ENCODE data around the gene CNOT4. TPM values are rescaled to one million over a fixed set of nuclear protein-coding genes. Genes with fewer than 3 reads are reported as not detected.

CNOT4 gene
- total and polyA plus RNA-seq, 2 of the 8 experiments (the other 6 are each of a cell fraction or from before 2014, with no cell fraction given): 10.9 to 25.8 TPM

- H3K36me3 ChIP-seq (ENCODE audit: control insufficient read depth in 2 of 4, insufficient read depth in 4 of 4, low read length in 3 of 4): no peaks in the 10 kb centered on the region; a peak in 1 of 8 replicates
- ChIA-PET CTCF (ENCODE audit: partially characterized antibody) (interaction anchor here (0.9 kb wide), 1 partner anchor 13 kb away, joined by 3 read pairs; no protein-coding TSS in a partner anchor), POLR2A (ENCODE audit: partially characterized antibody) (no interaction called here)
- no peak overlapping the region for H3K4me2 ChIP-seq (ENCODE audit: insufficient read depth in 1 of 2, low read depth in 2 of 2, low read length in 2 of 2)
- H3K27ac ChIP-seq (ENCODE audit: low read depth, low read length): no peak overlapping the region
- H3K14ac ChIP-seq (ENCODE audit: insufficient read length): no peak overlapping the region
- no peaks in the 10 kb centered on the region for H3K79me2 ChIP-seq (ENCODE audit: control insufficient read depth in 1 of 2, insufficient read depth in 2 of 2, low read length in 2 of 2)
- no peak overlapping the region for H2BK120ac ChIP-seq (replicated peaks; ENCODE audit: low read depth, low read length)
- H4K20me1 ChIP-seq (replicated peaks in 1 of 2; ENCODE audit: control insufficient read depth in 1 of 2, insufficient read depth in 2 of 2, low read length in 2 of 2): no peaks in the 10 kb centered on the region
- no peak overlapping the region for H2BK5ac ChIP-seq (ENCODE audit: low read depth, low read length)
- no peak overlapping the region for H3K4me3 ChIP-seq (ENCODE audit: extremely low read depth in 1 of 4, insufficient read depth in 2 of 4, low read depth in 3 of 4, low read length in 4 of 4)
- no peak overlapping the region for H2AK5ac ChIP-seq (ENCODE audit: low read depth, low read length)
- no peak overlapping the region for H3K56ac ChIP-seq (replicated peaks; ENCODE audit: insufficient read length, low read depth, low read length)
- H3K79me1 ChIP-seq (ENCODE audit: low read depth, low read length): no peaks in the 10 kb centered on the region
- no peak overlapping the region for H2BK20ac ChIP-seq (ENCODE audit: low read length)
- H4K5ac ChIP-seq (ENCODE audit: insufficient read length, low read depth, low read length): no peak overlapping the region
- no peak overlapping the region for H2BK15ac ChIP-seq (ENCODE audit: low read length)
- FAIRE-seq: no peak
- no peak overlapping the region for H4K91ac ChIP-seq (replicated peaks; ENCODE audit: insufficient read length, low read length)
- H3K23me2 ChIP-seq (ENCODE audit: low read depth, low read length): no peaks in the 10 kb centered on the region
- no peaks in the 10 kb centered on the region for H3K9me3 ChIP-seq (ENCODE audit: insufficient read depth in 2 of 2, low read depth in 1 of 2, low read length in 1 of 2)
- no peaks in the 10 kb centered on the region for H3K27me3 ChIP-seq (replicated peaks in 1 of 4; ENCODE audit: control insufficient read depth in 3 of 4, extremely low read depth in 1 of 4, insufficient read depth in 3 of 4, low read length in 3 of 4)
- H3K18ac ChIP-seq (ENCODE audit: extremely low read depth, low read length): no peak overlapping the region
- H3K4ac ChIP-seq (replicated peaks; ENCODE audit: insufficient read length, low read depth, low read length): no peak overlapping the region
- no peak for DNase-seq (ENCODE audit: low read depth in 1 of 2, low spot score in 2 of 2)
- H3K23ac ChIP-seq (ENCODE audit: insufficient read length): no peak overlapping the region
- H3K9ac ChIP-seq (replicated peaks in 1 of 4; ENCODE audit: extremely low read depth in 1 of 4, low read depth in 3 of 4, low read length in 3 of 4): no peak overlapping the region
- H4K8ac ChIP-seq (ENCODE audit: extremely low read depth, insufficient read depth, low read length): no peak overlapping the region
- no peak overlapping the region for H2BK12ac ChIP-seq (ENCODE audit: low read depth, low read length)
- no peaks in the 10 kb centered on the region for H3K4me1 ChIP-seq (replicated peaks in 1 of 4; ENCODE audit: control insufficient read depth in 3 of 4, insufficient read depth in 4 of 4, low read length in 3 of 4)
- 79% methylated on average over 3 of the region's 3 CpGs; no CpG with 5 or more reads in 1 of the 2 experiments for WGBS, 2 experiments (ENCODE audit: extremely low coverage in 1 of 2, insufficient coverage in 1 of 2, insufficient read length in 1 of 2, insufficient replicate concordance in 2 of 2, low coverage in 1 of 2, low lambda C conversion rate in 2 of 2, missing lambda C conversion rate in 1 of 2)
- no peak overlapping the region for H2AFZ ChIP-seq (ENCODE audit: low read length)
- TF ChIP-seq, protein P1, sequence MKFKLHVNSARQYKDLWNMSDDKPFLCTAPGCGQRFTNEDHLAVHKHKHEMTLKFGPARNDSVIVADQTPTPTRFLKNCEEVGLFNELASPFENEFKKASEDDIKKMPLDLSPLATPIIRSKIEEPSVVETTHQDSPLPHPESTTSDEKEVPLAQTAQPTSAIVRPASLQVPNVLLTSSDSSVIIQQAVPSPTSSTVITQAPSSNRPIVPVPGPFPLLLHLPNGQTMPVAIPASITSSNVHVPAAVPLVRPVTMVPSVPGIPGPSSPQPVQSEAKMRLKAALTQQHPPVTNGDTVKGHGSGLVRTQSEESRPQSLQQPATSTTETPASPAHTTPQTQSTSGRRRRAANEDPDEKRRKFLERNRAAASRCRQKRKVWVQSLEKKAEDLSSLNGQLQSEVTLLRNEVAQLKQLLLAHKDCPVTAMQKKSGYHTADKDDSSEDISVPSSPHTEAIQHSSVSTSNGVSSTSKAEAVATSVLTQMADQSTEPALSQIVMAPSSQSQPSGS (IDR thresholded peaks at IDR 0.05; ENCODE audit: low read length): no peak
- TF ChIP-seq POLR2A (IDR thresholded peaks at IDR 0.05; ENCODE audit: control extremely low read depth in 1 of 2, low read depth in 2 of 2, low read length in 2 of 2) (no peak), ZNF274 (IDR thresholded peaks at IDR 0.05; ENCODE audit: borderline replicate concordance, extremely low read depth, low read length) (no peak), KDM1A (IDR thresholded peaks at IDR 0.05; ENCODE audit: borderline replicate concordance, low read length) (no peak), HDAC6 (IDR thresholded peaks at IDR 0.05; ENCODE audit: low read depth, low read length) (no peak), CBX8 (IDR thresholded peaks at IDR 0.05; ENCODE audit: borderline replicate concordance, low read depth, low read length) (no peak)
Measured at GRCh38 chr7:135406918-135407317, 103.0 kb downstream of the CNOT4 start.
